GM13977 (cell line): ENCODE measurements around the gene CITED4.

ENCODE experiments used
- DNase-seq: peaks from one replicate; pipeline ENCODE4 v3.0.0; 2012; ENCODE audit warnings: low spot score
- in situ Hi-C: fragments of 300-500 bp; cut with MboI; formaldehyde crosslinking; loops from one replicate; pipeline ENCODE4 v1.12.0; 2022; ENCODE audit warnings: low sequenced_read_pairs, low pct_unique_long_range_greater_than_20kb, mixed read lengths, inconsistent platforms; ENCODE audit not compliant: unreplicated experiment
- TF ChIP-seq, protein P1 (sequence below): IDR thresholded peaks from 2 replicates; pipeline ENCODE4 v1.5.1; 2012; ENCODE audit warnings: mild to moderate bottlenecking, control low read depth; ENCODE audit not compliant: insufficient read depth; ENCODE audit errors: extremely low read depth, missing control alignments

The CITED4 gene

DNA sequence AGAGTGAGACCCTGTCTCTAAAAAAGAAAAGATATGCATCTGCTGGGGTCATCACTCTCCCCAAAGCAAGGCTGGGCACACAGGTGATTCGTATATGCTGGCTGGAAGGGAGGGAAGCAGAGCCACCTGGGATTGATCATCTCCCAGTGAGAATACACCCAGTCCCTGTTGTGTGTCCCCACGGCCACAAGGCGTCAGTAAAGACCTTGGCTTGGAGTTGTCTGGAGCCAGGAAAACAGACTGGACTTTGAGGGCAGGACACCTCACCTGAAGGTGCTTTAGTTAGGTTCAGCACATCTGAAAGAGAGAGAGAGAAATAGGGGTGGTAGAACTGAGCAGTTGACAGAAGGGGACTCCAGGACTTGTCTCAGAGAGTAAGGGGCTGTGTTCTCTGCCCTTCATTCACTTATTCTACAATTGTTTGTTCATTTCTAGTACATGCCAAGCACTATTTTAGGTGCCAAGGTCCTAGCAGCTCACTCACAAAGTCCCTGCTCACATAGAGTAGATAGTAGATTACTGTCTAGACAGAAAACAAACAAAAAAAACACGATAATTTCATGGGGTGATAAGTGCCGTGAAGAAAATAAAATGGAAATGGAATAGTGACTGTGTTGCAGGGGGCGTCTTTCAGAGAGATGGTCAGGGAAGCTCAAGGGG, 13.5 kb downstream of the CITED4 start:
- TF ChIP-seq, protein P1, sequence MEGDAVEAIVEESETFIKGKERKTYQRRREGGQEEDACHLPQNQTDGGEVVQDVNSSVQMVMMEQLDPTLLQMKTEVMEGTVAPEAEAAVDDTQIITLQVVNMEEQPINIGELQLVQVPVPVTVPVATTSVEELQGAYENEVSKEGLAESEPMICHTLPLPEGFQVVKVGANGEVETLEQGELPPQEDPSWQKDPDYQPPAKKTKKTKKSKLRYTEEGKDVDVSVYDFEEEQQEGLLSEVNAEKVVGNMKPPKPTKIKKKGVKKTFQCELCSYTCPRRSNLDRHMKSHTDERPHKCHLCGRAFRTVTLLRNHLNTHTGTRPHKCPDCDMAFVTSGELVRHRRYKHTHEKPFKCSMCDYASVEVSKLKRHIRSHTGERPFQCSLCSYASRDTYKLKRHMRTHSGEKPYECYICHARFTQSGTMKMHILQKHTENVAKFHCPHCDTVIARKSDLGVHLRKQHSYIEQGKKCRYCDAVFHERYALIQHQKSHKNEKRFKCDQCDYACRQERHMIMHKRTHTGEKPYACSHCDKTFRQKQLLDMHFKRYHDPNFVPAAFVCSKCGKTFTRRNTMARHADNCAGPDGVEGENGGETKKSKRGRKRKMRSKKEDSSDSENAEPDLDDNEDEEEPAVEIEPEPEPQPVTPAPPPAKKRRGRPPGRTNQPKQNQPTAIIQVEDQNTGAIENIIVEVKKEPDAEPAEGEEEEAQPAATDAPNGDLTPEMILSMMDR, result peak; percentile 83
- peak; percentile 42 for DNase-seq
- in situ Hi-C loops, result loop anchor here (10.0 kb wide), 1 partner anchor 64 kb away; the partner anchor contains the start of gene KCNQ4

DNA sequence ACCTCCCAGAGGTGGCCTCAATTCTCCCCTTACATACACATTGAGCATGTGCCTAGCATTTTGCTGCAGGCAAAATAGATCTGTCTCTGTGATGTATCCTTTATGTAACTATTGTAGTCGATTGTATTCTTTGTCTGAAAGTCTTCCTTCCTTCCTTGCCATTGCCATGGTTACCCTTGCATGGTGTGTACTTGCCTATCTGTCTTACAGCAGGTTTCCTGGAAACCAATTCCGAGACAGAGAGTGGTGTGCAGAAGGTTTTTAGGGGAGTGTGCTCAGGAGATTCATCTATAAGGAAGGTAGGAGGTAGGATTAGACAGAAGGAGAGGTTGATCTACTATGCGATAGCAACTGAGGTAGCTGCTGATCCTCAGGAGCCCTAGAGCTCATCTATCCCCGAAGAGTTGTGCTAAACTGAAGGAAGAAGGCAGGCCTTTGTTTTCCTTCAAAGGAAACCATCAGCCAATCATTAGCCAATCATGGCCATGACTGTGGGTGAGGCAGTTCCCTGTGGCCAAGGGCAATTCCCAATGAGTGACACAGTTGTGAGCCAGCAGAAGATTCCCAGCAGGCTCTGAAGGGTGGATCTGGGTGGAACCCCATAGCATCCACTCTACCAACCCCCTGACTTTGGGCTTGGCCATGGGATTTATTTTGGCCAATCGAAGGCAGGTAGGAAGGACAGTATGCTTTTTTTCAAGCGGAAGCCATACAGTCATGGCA, 15.0 kb downstream of the CITED4 start:
- TF ChIP-seq, protein P1, result no peak
- in situ Hi-C loops, result loop anchor here (10.0 kb wide), 1 partner anchor 62 kb away; the partner anchor contains the start of gene KCNQ4

GRCh38 chr1:40845895-40846294, 16.3 kb downstream of the CITED4 start:
- in situ Hi-C loops, result loop anchor here (10.0 kb wide), 1 partner anchor 61 kb away; the partner anchor contains the start of gene KCNQ4
- TF ChIP-seq, protein P1, result no peak
- no peak for DNase-seq

More for the DNA sequence above, 15.0 kb downstream of the CITED4 start:
- no peak for DNase-seq

- in situ Hi-C loops, result loop anchor here (10.0 kb wide), 1 partner anchor 60 kb away; the partner anchor contains the start of gene KCNQ4
- no peak for DNase-seq
- TF ChIP-seq, protein P1, result no peak
These were observed 17.0 kb downstream of the CITED4 start for GRCh38 chr1:40844887-40845878.

DNA sequence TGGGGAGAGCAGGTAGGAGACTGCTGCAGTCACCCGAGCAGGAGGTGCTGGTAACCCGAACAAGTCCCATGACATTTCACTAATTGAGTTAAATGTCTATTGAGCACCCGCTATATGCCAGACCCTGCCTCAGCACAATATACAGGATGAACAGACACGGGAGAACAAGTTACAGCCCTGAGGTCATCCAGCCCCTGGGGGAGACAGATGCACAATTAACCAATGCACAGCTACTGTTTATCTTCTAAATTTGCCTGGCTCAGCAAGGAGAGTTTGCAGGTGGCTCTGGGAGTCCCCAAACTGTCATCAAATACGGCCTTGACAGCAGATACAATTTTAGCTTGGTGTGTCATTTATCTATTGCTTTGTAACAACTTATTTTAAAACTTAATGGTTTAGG, 18.1 kb downstream of the CITED4 start:
- in situ Hi-C loops, result loop anchor here (10.0 kb wide), 1 partner anchor 59 kb away; the partner anchor contains the start of gene KCNQ4
- no peak for DNase-seq
- TF ChIP-seq, protein P1, result no peak

DNA sequence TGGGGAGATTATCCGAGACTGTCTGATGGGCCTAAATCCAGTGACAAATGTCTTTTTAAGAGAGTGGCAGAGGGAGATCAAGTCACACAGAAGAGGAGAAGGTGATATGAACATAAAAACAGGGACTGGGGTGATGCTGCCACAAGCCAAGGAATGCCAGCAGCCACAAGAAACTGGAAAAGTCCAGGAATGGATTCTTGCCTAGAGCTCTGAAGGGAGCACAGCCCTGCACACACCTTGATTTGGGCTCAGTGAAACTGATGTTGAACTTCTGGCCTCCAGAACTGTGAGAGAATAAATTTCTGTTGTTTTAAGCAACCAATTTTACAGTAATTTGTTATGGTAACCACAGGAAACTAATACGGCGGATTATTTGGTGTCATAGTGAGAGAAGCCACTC, 19.5 kb downstream of the CITED4 start:
- TF ChIP-seq, protein P1, result no peak
- in situ Hi-C loops, result loop anchor here (10.0 kb wide), 1 partner anchor 58 kb away; the partner anchor contains the start of gene KCNQ4
- DNase-seq, result no peak
